ENCODE results near the gene CTNND2. TPM values are rescaled to one million over a fixed set of nuclear protein-coding genes. Genes with fewer than 3 reads are reported as not detected.

Gene CTNND2
- total and polyA plus RNA-seq, 9 of the 15 experiments (the other 6 are each of a cell fraction or from before 2014, with no cell fraction given) = 0.03 to 0.35 TPM; not detected in 7

DNA sequence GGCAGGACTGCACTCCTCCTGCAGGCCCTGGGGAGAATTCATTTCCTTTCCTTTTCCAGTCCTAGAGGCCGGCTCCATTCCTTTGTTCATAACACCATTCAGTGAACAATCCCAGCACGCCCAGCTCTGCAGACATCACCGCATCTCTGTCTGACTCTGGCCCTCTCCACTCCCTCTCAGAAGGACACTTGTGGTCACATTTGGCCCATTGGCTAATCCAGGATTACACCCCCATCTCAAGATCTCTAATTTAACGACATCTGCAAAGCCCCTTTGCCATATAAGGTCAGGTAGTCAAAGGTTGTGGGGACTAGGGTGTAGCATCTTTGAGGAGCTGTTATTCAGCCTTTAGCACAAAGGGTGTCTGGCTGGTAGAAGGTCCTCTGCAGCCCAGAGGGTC is 958.2 kb downstream of the CTNND2 start:
- no peak for ATAC-seq
- Histone ChIP-seq H3K9me3 (replicated peaks; ENCODE audit: control insufficient read depth, insufficient read depth, low read depth, low read length) (no peaks in the 10 kb centered on the region; the same call in 1 of the 2 replicates), H3K9me1 (ENCODE audit: control insufficient read depth, insufficient read depth, low read length) (no peaks in the 10 kb centered on the region), H2AFZ (ENCODE audit: low read depth, low read length) (no peak overlapping the region), H4K20me1 (replicated peaks; ENCODE audit: control insufficient read depth, insufficient read depth, low read length) (no peaks in the 10 kb centered on the region), H3K4me1 (replicated peaks in 1 of 2; ENCODE audit: control insufficient read depth in 2 of 2, insufficient read depth in 2 of 2, low read length in 2 of 2) (no peaks in the 10 kb centered on the region), H3K4me3 (no peak overlapping the region), H3K27ac (ENCODE audit: extremely low read depth, low read depth, low read length) (no peak overlapping the region), H3K36me3 (ENCODE audit: control insufficient read depth, insufficient read depth, low read length) (no peaks in the 10 kb centered on the region), H3K27me3 (ENCODE audit: control insufficient read depth in 2 of 2, insufficient read depth in 2 of 2, low read length in 2 of 2) (peaks cover 0 to 10% of the 10 kb centered on the region in 2 experiments; a peak in 2 of 5 replicates), H3K79me2 (ENCODE audit: control insufficient read depth, insufficient read depth, low read length) (no peaks in the 10 kb centered on the region), H3K9ac (ENCODE audit: insufficient read depth in 1 of 2, low read depth in 2 of 2, low read length in 2 of 2) (no peak overlapping the region), H3K4me2 (ENCODE audit: insufficient read depth, low read length) (no peak overlapping the region)
- WGBS (ENCODE audit: insufficient coverage, low coverage, missing lambda C conversion rate) = 2% methylated on average over 4 of the region's 4 CpGs
- BruUV-seq (replicated peaks) = no TSS peak
- no peak for DNase-seq (ENCODE audit: extremely low read depth in 1 of 4, low spot score in 3 of 4)
- in situ Hi-C loops (cut with MboI) (no loop called here), intact Hi-C loops (cut with micrococcal nuclease) (no loop called here)
- ChIA-PET CTCF (ENCODE audit: low intra/inter-chr PET ratio) (no interaction called here), POLR2A (interaction anchor here (0.6 kb wide), 1 partner anchor 541 kb away, joined by 4 read pairs; no protein-coding TSS in a partner anchor)
- TF ChIP-seq SMAD2 (IDR thresholded peaks at IDR 0.05; ENCODE audit: low read depth, low read length) (no peak), SUPT5H (IDR thresholded peaks at IDR 0.05) (no peak)
- FAIRE-seq = no peak

DNA sequence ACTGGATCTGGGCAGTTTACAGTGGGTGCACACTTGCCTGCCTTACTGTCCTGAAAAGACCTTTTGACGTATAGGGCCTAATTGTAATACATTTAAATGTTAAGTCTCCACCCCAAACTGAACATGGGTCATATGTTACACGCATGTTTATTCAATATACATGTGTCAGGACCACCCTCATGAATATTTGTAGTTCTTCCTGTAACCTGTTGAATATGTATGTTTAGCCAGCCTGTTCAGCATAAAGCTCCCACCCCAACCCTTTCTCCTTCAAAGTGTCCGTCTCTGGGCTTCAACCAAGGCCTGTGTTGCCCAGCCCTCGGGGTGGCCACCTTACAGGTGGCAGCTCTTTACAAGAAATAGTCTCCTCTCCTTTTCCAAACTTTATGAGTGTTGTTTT is 962.3 kb downstream of the CTNND2 start:
- Histone ChIP-seq H3K9me3 (replicated peaks; ENCODE audit: control insufficient read depth, insufficient read depth, low read depth, low read length) (no peaks in the 10 kb centered on the region; the same call in 1 of the 2 replicates), H3K4me1 (replicated peaks in 1 of 2; ENCODE audit: control insufficient read depth in 2 of 2, insufficient read depth in 2 of 2, low read length in 2 of 2) (no peaks in the 10 kb centered on the region), H3K36me3 (ENCODE audit: control insufficient read depth, insufficient read depth, low read length) (no peaks in the 10 kb centered on the region), H3K27me3 (ENCODE audit: control insufficient read depth in 2 of 2, insufficient read depth in 2 of 2, low read length in 2 of 2) (peaks cover 6 to 10% of the 10 kb centered on the region in 2 experiments; a peak in 3 of 5 replicates), H3K27ac (ENCODE audit: extremely low read depth, low read depth, low read length) (no peak overlapping the region), H4K20me1 (replicated peaks; ENCODE audit: control insufficient read depth, insufficient read depth, low read length) (no peaks in the 10 kb centered on the region; the same call in 1 of the 2 replicates), H3K9me1 (ENCODE audit: control insufficient read depth, insufficient read depth, low read length) (no peaks in the 10 kb centered on the region), H3K9ac (ENCODE audit: insufficient read depth in 1 of 2, low read depth in 2 of 2, low read length in 2 of 2) (no peak overlapping the region), H3K4me2 (ENCODE audit: insufficient read depth, low read length) (no peak overlapping the region), H3K4me3 (no peak overlapping the region), H2AFZ (ENCODE audit: low read depth, low read length) (no peak overlapping the region), H3K79me2 (ENCODE audit: control insufficient read depth, insufficient read depth, low read length) (no peaks in the 10 kb centered on the region)
- ChIA-PET CTCF (ENCODE audit: low intra/inter-chr PET ratio) (no interaction called here), POLR2A (interaction anchor here (0.9 kb wide), 1 partner anchor 500 kb away, joined by 4 read pairs; the partner anchor contains the start of gene ROPN1L)
- in situ Hi-C loops (cut with MboI) (no loop called here), intact Hi-C loops (cut with micrococcal nuclease) (no loop called here)
- WGBS (ENCODE audit: insufficient coverage, low coverage, missing lambda C conversion rate) = 8% methylated on average over 4 of the region's 4 CpGs
- BruUV-seq (replicated peaks) = no TSS peak
- DNase-seq (ENCODE audit: extremely low read depth in 1 of 4, low spot score in 3 of 4) (no peak), FAIRE-seq (no peak), ATAC-seq (no peak)
- no peak for TF ChIP-seq ZNF274 (IDR thresholded peaks at IDR 0.05; ENCODE audit: borderline replicate concordance, low read depth, low read length)
- TF ChIP-seq ELF4 (CRISPR knock-in tag; IDR thresholded peaks at IDR 0.05) = no peak
- TF ChIP-seq, protein P1, sequence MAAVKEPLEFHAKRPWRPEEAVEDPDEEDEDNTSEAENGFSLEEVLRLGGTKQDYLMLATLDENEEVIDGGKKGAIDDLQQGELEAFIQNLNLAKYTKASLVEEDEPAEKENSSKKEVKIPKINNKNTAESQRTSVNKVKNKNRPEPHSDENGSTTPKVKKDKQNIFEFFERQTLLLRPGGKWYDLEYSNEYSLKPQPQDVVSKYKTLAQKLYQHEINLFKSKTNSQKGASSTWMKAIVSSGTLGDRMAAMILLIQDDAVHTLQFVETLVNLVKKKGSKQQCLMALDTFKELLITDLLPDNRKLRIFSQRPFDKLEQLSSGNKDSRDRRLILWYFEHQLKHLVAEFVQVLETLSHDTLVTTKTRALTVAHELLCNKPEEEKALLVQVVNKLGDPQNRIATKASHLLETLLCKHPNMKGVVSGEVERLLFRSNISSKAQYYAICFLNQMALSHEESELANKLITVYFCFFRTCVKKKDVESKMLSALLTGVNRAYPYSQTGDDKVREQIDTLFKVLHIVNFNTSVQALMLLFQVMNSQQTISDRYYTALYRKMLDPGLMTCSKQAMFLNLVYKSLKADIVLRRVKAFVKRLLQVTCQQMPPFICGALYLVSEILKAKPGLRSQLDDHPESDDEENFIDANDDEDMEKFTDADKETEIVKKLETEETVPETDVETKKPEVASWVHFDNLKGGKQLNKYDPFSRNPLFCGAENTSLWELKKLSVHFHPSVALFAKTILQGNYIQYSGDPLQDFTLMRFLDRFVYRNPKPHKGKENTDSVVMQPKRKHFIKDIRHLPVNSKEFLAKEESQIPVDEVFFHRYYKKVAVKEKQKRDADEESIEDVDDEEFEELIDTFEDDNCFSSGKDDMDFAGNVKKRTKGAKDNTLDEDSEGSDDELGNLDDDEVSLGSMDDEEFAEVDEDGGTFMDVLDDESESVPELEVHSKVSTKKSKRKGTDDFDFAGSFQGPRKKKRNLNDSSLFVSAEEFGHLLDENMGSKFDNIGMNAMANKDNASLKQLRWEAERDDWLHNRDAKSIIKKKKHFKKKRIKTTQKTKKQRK (IDR thresholded peaks at IDR 0.05; ENCODE audit: borderline replicate concordance, low read depth, low read length) = no peak
- TF ChIP-seq NFE2L1 (tag; IDR thresholded peaks at IDR 0.05; ENCODE audit: borderline replicate concordance, low read depth) = no peak
- no peak for TF ChIP-seq SNRNP70 (optimal IDR thresholded peaks at IDR 0.05; ENCODE audit: low read depth, low read length)
- no peak for TF ChIP-seq EZH2 (IDR thresholded peaks at IDR 0.05; ENCODE audit: borderline replicate concordance, low read depth, low read length)
- no peak for TF ChIP-seq EWSR1 (IDR thresholded peaks at IDR 0.05; ENCODE audit: borderline replicate concordance, low read depth, partially characterized antibody)

Measured in K562 (cell line).